Gastrocnemius medialis (tissue), 4 donors: ENCODE data around the gene PPDPF.

Experiments used
- CTCF ChIP-seq, 5 experiments: fragments of 450-650 bp in 3 of 5; fragments of 200-600 bp in 2 of 5; sonication (generic) in 2 of 5; IDR thresholded peaks in 4 of 5; conservative IDR thresholded peaks in 1 of 5; 1 replicate in 4 of 5; 2 replicates in 1 of 5; pipeline ENCODE4 v1.5.1; 2016 to 2019; ENCODE audit warnings: antibody characterized with exemption in 5 of 5, mild to moderate bottlenecking in 3 of 5, moderate library complexity in 3 of 5
- POLR2A ChIP-seq, 2 donors: fragments of 450-650 bp; IDR thresholded peaks; one replicate each; pipeline ENCODE4 v1.6.1; 2017; ENCODE audit warnings: antibody characterized with exemption in 2 of 2, mild to moderate bottlenecking in 2 of 2, moderate library complexity in 2 of 2

- TF ChIP-seq CTCF (IDR thresholded peaks at IDR 0.05 in 4 of 5, conservative IDR thresholded peaks at IDR 0.05 in 1 of 5), result no peak
- no peak for TF ChIP-seq POLR2A (IDR thresholded peaks at IDR 0.05)
These were observed 2.9 kb upstream of the PPDPF start for GRCh38 chr20:63517376-63518309.
